Stimulated activated CD4-positive, alpha-beta T cell treated with anti-CD3 and anti-CD28 coated beads, Interleukin-1b, Interleukin-23, amount 100 ng/mL, for 24 hours (primary cell): ENCODE results near the gene MED12L.
"Not testable (repeated sequence)": the region's sequence is repeated elsewhere in the genome, so short reads cannot be mapped to it uniquely, and the experiment has no call there.

ENCODE experiments used
- DNase-seq, 4 experiments: peaks; one replicate each; pipeline ENCODE4 v3.0.0-alpha.2; 2020; ENCODE audit warnings: low read depth in 4 of 4, low spot score in 1 of 4

The MED12L gene

GRCh38 chr3:151236736-151237135 lies 151.3 kb downstream of the MED12L start:
- no peak for DNase-seq

GRCh38 chr3:151242006-151242405 lies 156.5 kb downstream of the MED12L start:
- DNase-seq = not testable (repeated sequence)

- DNase-seq = no peak
Measured at GRCh38 chr3:151248772-151249337, 163.4 kb downstream of the MED12L start.

- DNase-seq = no peak
Measured at GRCh38 chr3:151256749-151257148, 171.3 kb downstream of the MED12L start.

GRCh38 chr3:151259664-151260063 lies 174.2 kb downstream of the MED12L start:
- DNase-seq = no peak

GRCh38 chr3:151262871-151263525 lies 177.5 kb downstream of the MED12L start:
- no peak for DNase-seq

GRCh38 chr3:151264605-151265004 lies 179.1 kb downstream of the MED12L start:
- DNase-seq = no peak

- DNase-seq = no peak
Measured at GRCh38 chr3:151265166-151265565, 179.7 kb downstream of the MED12L start.

GRCh38 chr3:151265866-151266265 lies 180.4 kb downstream of the MED12L start:
- DNase-seq = no peak

GRCh38 chr3:151267066-151267465 lies 181.6 kb downstream of the MED12L start:
- no peak for DNase-seq

- DNase-seq = no peak
Measured at GRCh38 chr3:151268267-151269235, 183.1 kb downstream of the MED12L start.

GRCh38 chr3:151269631-151270030 lies 184.2 kb downstream of the MED12L start:
- no peak for DNase-seq

- DNase-seq = no peak
Measured at GRCh38 chr3:151275091-151275490, 189.6 kb downstream of the MED12L start.

GRCh38 chr3:151276038-151276686 lies 190.7 kb downstream of the MED12L start:
- no peak for DNase-seq

GRCh38 chr3:151276687-151277042 lies 191.2 kb downstream of the MED12L start:
- DNase-seq = no peak

GRCh38 chr3:151278230-151278629 lies 192.8 kb downstream of the MED12L start, which contains the start of gene P2RY14:
Gene P2RY14, minus strand, starts transcription at chr3:151278542. Its CDS starts 64,226 bp downstream, at chr3:151214316.
- DNase-seq = no peak

- no peak for DNase-seq
Measured at GRCh38 chr3:151281671-151282324, 196.3 kb downstream of the MED12L start.

GRCh38 chr3:151282921-151283320 lies 197.5 kb downstream of the MED12L start:
- no peak for DNase-seq

GRCh38 chr3:151283387-151283786 lies 197.9 kb downstream of the MED12L start:
- no peak for DNase-seq

GRCh38 chr3:151283907-151284461 lies 198.5 kb downstream of the MED12L start:
- no peak for DNase-seq

- no peak for DNase-seq
Measured at GRCh38 chr3:151285940-151286339, 200.5 kb downstream of the MED12L start.
